ENCODE results near the gene COG2.
"Not testable (repeated sequence)": the region's sequence is repeated elsewhere in the genome, so short reads cannot be mapped to it uniquely, and the experiment has no call there.

The COG2 gene

DNA sequence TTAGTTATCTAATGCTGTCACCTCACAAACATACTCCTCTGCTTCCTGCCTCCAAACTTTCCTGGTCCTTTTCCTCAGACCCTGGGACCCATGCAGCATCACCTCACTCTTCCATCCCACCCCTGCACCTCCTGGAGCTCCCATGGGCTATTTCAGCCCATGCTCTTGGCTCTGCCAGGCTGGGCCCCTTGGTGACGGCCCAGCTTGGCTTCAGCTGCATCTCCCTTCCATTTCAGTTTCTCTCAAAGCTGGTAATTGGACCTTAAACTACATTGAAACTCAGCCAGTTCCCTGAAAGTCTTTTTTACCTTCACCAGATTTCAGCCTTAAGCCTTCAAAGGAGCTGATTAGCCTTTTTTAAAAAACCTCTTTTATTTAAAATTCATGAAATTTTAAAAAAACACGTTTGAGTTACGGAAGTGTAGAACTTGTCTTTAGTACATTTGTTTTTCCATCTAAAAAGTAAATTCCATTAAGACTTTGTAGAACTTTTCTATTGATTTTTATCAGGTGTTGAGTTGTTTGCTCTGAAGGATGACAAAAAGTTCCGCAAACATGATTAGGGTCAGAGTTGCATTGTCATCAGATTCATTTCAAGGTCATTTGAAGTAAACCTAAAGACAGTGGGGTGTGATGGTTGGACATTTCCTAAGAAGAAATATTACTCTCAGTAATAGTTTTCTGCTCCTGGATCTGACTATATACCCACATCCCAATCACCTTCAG, 38.2 kb downstream of the COG2 start:
- DNase-seq = no peak

DNA sequence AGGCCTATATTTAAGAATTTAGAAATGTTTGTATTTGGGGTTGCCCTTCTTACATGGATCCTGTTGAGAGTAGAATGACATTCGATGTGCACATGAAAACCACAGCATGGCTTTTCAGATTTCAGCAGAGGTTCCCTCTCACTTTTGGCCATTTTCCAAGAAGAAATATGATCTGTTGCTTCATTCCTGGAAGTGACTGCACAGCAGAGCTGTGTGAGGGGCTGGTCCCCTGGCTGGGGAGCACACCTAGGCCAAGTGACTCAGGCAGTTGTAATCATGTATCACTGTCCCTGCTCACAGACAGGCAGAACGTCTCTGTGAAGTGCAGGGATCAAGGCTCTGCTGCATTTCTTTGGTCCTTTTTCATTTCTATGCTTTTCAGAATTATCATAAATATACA, 39.3 kb downstream of the COG2 start:
- DNase-seq = no peak

DNA sequence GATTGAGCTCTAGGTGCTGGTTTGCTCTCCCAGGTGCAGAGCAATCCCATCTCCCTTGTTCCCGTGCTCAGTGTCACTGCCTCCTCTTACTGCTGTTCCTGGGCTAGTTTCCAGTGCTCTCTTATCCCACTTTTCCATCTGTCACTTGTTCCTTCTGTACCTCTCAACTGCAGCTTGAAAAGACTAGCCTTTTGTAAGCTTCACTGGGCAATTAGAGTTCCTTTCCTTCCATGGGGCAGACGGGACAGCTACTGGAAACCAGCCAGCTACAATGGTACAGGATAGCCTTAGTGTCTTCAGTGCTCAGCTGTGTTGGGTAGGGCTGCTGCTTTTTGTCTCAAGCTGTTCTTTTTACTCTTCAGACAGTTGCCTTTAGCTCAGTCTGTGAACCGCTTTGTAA, 40.0 kb downstream of the COG2 start:
- DNase-seq = no peak

DNA sequence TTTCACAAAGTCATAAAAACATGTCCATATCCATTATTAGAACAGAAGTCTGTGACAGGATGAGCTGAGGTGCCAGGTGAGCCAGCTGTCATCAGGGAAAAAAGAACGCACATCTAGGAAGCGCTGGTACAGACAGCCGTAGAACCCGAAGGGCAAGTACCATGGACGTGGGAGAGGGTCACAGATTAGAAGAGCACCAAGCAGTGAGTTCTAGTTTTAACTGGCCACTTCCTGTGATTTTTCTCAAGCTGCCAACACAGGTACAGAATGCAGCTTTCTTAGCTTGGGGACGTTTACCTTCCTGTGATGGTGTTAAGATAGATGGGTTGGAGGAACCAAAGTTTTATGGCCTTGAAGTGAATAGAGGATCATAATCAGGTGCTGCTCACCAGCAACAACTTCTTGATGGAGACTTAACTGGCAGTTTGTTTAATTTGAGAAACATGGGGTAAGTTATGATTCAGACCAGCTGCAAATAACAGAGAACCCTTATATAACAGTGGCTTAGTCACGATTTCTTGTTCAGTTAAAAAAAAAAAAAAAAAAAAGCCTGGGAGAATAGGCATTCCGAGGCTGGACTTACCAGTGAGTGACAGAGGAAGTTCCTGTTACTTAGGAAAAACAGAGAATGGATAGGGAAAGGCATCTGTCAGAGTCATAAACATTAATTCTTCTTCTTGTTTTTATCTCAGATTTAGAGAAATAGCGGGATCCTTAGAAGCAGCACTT, 40.8 kb downstream of the COG2 start:
- no peak for DNase-seq

DNA sequence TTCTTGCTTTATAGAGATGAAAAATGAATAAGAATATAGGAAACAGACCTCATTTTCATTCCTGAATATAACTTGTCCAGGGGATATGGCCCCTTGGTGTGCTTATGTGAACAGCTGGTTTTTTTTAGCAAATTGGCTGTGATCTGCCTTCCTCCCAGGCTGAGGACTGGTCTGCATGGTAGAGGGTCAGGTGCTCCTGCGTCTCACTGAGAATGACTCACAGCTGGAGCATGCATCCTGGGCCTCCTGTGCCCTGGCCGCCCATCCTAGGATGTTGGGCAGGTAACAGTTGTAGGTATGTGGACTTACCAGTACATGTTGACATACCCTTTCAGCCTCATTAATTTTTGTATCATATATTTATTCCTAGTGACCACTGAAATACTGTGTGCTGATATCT, 41.9 kb downstream of the COG2 start:
- no peak for DNase-seq

DNA sequence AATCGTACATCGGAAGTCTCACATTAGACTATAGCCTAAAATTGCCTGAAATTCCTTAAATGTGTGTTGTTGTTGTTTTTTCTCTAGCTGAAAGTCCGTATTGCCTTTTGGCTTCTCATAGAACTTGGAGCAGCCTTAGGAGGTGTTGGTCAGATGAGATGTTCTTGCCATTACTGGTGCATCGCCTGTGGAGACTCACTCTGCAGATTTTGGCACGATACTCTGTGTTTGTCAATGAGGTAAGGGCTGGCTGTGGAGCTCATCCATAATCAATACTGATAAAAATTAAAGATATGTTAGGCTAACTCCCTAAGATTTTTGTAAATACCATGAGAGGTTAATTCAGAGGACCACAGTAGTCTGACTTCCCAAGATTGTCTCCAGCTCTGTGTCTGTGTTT, 42.7 kb downstream of the COG2 start:
- no peak for DNase-seq

DNA sequence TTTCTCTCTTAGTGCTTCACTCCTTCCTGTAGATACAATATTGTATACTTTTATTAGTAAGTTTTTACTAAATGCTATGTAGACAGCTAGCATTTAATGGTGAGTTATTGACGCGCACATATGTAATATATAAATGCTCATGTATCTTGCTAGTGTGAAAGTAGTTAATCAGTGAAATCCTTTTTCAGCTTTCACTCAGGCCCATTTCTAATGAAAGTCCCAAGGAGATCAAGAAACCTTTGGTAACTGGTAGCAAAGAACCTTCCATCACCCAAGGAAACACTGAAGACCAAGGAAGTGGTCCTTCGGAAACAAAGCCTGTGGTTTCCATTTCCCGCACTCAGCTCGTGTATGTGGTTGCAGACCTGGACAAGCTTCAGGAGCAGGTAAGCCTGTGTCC, 44.5 kb downstream of the COG2 start:
- no peak for DNase-seq

DNA sequence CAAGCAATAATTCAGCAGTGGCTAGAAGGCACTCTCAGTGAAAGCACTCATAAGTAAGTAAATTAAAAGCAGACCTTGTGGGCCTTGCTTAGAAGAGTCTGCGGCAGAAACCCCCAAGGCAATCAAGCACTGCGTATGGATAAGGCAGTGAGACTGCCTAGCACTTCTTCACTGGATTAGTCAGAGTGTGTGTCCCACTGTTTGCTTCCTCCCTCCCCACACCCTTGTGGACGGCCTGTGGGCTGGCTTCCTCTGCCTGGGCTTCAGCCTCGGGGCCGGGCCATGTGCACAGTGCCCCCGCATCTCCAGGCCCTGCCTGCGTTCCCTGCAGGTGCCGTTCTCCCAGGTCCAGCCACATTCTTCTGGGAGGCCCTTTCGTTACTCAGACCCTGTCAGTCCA, 47.8 kb downstream of the COG2 start:
- no peak for DNase-seq

DNA sequence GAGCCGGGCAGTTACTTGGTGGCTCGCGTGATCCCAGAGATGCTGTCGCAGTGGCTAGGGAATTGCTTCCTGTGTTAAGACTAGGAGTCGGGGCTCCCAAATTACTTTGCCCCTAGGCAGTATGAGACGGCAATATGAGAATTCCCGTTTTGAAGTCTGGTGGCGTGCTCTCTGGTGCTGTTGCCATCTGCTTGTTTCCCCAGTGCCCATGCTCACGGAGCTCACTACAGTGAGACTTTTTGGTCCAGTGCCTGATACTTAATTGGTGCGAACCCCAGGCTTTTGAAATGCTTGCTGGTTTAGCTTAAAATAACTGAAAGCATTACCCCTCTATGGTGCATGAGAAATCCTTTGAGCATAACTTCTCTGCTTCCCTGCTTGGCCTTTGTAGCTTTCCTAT, 49.3 kb downstream of the COG2 start:
- DNase-seq = no peak

DNA sequence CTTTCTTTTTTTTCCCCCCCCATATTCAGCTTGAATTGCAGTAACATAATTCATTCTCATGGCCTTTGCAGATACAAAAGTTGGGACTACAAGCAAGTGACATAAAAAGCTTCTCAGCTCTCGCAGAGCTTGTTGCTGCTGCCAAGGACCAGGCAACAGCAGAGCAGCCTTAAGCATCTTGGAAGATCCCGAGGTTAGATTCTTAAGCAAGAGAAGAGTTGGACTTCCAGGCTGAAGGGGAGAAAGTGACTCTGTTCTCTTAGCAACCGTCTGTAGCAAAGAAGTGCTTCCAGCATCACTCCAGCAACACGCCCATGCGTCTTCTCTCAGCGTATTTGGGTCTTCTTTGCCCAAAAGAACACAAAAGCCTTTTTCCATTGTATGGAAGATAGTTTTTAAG, 50.9 kb downstream of the COG2 start:
- no peak for DNase-seq

DNA sequence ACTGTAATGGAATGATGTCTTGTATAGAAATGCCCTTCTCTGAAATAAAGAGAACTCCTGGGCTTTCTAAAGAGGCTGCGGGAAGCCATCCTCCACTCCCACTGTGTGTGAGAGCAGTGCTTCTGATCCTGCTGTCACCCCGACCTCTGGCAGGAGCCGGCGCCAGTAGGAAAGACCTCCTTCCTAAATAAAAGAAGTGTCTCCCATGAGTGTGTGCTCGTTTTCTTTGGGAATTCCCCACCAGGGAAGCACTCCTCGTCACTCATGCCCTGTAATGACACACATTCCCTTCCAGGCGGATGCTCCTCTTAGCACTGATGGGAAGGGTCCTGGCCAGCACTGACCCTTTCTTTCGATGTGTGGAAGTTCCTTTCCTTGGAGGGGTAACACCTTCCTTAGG, 51.5 kb downstream of the COG2 start:
- no peak for DNase-seq

DNA sequence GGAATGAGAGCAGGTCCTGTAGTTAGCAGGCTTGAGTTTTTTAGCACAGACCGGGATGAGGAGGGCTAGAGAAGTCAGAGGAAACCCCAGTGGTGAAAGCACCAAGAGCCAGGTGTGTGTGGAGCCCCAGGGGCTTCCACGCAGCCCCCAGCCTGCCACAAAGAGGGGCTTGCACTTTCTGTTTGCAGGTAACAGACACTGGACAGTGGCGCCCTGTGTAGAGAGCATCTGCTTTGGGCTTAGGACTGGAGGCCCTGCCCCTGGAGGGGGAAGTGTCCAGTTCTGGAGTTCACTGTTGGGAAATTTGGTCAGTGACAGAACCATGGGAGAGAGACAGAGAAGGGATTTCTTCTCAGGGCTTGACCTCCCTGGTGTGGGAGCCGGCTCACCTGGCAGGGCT, 52.2 kb downstream of the COG2 start:
- no peak for DNase-seq

DNA sequence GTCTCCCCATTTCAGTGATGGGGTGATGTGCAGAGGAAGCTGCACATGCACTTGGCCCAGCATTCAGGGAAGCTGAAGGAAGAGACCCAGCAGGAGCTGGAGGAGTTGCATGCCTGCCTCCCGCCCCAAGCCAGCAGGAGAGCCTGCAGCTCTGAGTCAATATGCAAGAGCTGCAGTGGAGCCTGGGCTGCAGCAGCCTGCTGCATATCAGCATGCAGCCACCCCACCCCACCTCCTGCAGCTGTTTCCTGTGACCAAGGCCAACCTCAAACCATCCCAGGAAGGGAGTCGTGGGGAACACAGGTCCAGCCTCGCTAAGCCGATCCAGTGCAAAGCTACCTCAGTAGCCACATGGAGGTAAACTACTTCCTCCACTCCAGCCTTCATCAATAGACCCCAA, 52.7 kb downstream of the COG2 start:
- no peak for DNase-seq

DNA sequence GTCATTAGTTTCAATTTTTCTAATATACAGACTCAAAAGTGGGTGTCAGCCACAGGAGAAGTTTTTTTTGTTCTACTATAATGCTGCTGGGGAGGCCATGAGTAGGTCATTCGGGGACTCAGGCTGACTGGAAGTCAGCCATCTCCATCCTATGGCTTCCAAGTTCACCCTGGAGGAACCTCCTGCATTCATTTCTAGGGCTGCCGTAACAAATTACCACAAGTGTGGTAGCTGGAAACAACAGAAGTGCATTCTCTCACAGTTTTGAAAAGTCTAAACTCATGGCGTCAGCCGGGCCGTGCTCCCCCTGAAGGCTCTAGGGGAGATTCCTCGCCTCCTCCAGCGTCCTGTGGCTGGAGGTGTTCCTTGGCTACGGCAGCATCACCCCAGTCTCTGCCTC, 53.9 kb downstream of the COG2 start:
- DNase-seq = no peak

DNA sequence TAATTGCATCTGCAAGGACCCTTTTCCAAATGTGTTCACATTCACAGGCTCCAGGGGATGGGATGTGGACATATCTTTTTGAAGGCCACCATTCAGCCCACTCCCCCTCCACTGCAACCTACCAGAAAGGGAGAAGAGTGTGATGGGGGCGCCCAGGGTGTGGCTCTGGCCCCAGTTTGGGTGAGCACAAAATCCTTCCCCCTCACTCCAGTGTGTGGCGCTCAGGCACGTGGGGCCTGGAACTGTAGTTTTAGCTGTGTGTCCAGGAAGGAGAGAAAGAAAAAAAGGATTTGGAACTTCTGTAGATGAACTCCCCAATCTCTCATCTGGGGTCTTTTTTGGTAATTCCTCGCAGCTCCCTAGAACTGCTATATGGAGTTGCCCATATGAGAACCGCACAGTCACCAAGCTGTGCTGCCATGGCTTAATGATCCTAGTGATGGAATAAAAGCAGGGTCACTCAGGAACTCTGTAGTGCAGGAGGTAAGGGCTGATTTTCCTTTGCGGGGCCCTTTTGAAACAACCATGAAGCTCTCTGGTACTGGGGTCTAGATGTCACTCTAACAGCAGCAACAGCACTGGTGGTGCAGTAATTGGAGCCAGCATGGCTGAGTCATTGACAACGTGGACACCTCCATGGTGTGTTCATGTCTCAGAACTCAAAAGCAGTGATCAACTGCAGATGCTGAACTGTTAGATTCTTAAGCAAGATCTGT, 54.6 kb downstream of the COG2 start:
- no peak for DNase-seq

DNA sequence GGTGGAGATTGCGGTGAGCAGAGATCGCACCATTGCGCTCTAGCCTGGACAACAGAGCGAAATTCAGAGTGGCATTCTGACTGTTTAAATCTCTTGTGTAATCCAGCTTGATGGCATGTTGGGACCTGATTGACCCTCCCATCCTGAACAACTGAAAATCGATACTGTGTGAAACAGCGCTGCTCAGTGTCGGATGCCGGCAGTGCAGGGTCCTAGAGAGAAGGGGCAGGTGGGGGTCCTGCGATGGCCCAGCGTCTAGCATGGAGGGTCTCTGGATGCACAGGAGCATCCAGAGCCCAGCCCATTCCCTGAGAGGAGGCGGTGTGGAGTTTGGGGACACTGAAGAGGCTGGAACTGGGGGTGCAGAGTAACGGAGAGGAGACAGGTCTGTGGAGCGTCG, 55.8 kb downstream of the COG2 start:
- DNase-seq = no peak

DNA sequence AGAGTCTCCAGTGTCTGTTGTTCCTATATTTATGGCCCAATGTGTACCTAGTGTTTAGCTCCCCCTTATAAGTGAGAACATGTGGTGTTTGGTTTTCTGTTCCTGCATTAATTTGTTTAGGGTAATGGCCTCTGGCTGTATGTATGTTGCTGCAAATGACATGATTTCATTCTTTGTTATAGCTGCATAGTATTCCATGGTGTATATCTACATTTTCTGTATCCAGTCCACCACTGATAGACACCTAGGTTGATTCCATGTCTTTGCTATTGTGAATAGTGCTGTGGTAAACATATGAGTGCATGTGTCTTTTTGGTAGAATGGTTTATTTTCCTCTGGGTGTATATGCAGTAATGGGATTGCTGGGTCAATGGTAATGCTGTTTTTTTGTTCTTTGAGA, 56.7 kb downstream of the COG2 start:
- DNase-seq = not testable (repeated sequence)

DNA sequence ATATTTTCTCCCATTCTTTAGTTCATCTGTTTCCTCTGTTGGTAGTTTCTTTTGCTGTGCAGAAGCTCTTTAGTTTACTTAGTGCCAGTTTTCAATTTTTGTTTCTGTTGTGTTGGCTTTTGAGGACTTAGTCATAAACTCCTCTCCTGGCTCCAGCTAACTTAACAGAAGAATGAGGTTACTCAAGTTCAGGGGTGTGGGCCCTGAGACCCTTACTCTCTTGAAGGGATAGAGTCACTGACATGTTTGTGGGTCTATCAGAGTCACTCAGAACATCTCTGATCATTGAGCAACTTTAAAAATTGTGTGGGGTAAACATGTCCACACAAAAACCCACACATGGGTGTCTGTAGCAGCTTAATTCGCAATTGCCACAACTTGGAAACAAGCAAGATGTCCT, 57.4 kb downstream of the COG2 start:
- DNase-seq = no peak

DNA sequence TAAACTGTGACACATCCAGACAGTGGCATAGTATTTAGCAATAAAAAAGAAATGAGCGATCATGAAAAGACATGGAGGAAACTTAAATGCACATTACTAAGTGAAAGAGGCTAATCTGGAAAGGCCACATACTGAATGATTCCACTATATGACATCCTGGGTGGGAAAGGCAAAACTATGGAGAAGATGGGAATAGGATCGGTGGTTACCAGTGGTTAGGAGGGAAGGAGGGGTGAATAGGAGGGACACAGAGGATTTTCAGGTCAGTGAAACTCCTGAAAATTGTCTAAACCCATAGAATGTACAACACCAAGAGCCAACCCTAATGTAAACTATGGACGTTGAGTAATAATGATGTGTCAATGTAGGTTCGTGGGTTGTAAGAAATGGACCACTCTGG, 57.9 kb downstream of the COG2 start:
- DNase-seq = no peak

DNA sequence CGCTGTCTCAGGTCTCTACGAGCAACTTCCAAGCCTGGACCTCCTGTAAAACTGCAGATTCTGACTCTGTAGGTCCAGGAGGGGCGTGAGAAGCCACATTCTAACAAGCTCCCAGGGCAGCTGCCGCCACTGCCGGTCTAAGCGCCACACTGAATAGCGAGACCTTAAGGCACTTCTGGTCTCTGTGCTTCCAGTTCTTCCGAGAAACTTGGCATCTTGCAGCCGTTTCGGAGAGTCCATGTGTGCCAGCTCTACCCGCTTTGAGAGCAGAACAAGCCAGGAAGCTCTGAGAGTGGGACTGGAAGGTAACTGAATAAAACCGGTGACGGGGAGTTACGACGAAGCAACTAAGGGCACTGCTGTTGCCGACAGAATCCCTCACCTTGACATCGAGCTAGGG, 59.2 kb downstream of the COG2 start:
- DNase-seq = no peak

DNA sequence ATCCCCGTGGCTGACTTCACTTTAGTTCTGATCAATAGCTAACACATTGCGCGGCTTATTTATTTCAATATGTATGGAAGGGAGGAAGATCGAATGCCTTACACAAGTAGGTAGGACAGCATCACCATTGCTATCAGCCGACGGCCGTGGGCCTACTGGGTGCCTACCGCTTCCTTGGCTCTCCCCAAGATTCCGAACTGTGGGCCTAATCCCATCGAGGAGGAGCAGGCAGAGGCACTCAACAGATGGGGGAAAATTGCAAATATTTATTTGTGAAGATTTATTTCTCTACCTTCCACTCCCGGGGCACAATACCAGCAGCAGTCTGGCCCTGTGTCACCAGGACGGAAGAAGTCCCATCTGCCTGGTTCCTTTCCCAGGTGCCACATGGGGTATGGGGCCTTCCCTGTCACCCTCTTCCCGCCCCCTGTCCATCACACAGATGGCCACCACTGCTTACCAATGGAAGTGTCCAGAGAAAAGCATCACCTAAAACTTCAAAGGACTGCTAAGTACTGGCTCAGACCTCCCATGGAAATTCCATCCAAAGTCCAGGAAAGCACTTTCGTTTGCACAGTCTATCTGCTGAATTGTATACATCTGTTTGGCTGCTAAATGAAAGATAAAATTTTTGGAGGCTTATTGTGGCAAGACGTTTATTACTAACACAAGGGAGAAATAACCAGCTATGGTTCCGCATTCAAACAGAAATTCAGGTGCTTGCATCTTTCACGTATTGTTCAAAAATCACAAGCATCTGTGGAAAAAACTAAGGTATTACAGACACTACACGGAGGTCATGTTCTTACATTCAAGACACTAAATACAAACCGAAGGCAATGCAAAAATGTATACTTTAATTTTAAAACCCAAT, 59.9 kb downstream of the COG2 start:
- DNase-seq = no peak

DNA sequence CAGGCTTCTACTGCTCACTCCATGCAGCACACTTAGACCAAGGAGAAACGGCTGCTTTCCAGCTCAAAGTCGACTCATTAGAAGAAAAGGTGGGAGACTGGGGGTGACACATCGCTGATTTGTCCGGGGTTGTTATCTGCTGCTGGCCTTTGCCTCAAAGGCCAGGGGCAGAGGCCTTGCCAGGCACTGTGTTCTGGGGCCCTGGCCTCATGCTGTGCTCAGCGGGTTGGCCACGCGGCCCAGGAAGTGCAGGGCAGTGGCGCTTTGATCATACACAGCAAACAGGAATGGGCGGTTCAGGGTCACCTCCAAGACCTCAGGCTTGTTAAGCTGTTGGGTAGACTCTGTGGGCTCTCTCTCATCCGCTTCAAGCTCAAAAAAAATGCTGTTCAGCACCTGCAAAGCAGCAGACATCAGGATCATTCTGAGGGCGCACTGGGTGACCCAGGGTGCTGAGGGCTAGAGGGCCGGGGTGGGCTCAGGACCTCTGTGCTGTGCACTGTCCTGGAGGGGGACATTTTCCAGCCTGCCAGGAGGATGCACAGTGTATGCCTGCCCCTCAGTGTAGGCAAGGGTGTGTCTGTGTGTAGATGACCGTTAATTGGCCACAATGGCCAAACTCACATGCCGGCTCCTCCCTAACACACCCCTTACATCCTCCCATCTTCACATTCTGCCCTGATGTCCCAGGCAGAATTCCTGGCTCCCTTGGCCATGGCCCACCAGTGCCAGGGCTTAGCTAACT, 60.8 kb downstream of the COG2 start:
- DNase-seq = no peak
